ENCODE measurements around the gene MAGI1. TPM values are rescaled to one million over a fixed set of nuclear protein-coding genes. Genes with fewer than 3 reads are reported as not detected.

Gene MAGI1
- total and polyA plus RNA-seq, 4 donors = 9.9 to 88.1 (median 24.6) TPM

- Histone ChIP-seq H3K4me1 (ENCODE audit: control insufficient read depth in 5 of 5, insufficient read depth in 5 of 5, low read length in 5 of 5) (peaks cover 0 to 28% (median 0%) of the 10 kb centered on the region in 5 donors), H3K36me3 (ENCODE audit: control insufficient read depth in 4 of 4, insufficient read depth in 4 of 4, low read length in 4 of 4) (no peaks in the 10 kb centered on the region), H3K9me3 (ENCODE audit: control insufficient read depth in 4 of 4, insufficient read depth in 3 of 4, low read length in 3 of 4) (no peaks in the 10 kb centered on the region), H3K9ac (ENCODE audit: insufficient read depth in 1 of 2, low read length in 2 of 2) (no peak overlapping the region), H3K27me3 (ENCODE audit: control insufficient read depth in 3 of 3, insufficient read depth in 3 of 3, low read length in 2 of 3) (no peaks in the 10 kb centered on the region), H3K27ac (ENCODE audit: low read depth in 1 of 2, low read length in 1 of 2) (no peak overlapping the region), H3K4me3 (no peak overlapping the region)
- TF ChIP-seq CTCF (IDR thresholded peaks at IDR 0.05; ENCODE audit: control extremely low read depth, extremely low read depth) = no peak
- ATAC-seq (ENCODE audit: insufficient read depth, low FRiP score) (no peak), DNase-seq (no peak)
- 94 to 95% methylated on average over 6 of the region's 6 CpGs for WGBS, 2 donors
Measured at GRCh38 chr3:65532749-65533148, 506.0 kb downstream of the MAGI1 start.

GRCh38 chr3:65532215-65532614 is 506.5 kb downstream of the MAGI1 start:
- H3K27ac ChIP-seq (ENCODE audit: low read depth in 1 of 2, low read length in 1 of 2) = no peak overlapping the region
- 91 to 94% methylated on average over 4 of the region's 4 CpGs for WGBS, 2 donors
- no peak overlapping the region for H3K9ac ChIP-seq (ENCODE audit: insufficient read depth in 1 of 2, low read length in 2 of 2)
- no peak overlapping the region for H3K4me3 ChIP-seq
- no peak for DNase-seq
- no peak for ATAC-seq (ENCODE audit: insufficient read depth, low FRiP score)
- no peaks in the 10 kb centered on the region for H3K36me3 ChIP-seq (ENCODE audit: control insufficient read depth in 4 of 4, insufficient read depth in 4 of 4, low read length in 4 of 4)
- H3K4me1 ChIP-seq (ENCODE audit: control insufficient read depth in 5 of 5, insufficient read depth in 5 of 5, low read length in 5 of 5) = peaks cover 0 to 28% (median 0%) of the 10 kb centered on the region in 5 donors
- H3K27me3 ChIP-seq (ENCODE audit: control insufficient read depth in 3 of 3, insufficient read depth in 3 of 3, low read length in 2 of 3) = no peaks in the 10 kb centered on the region
- H3K9me3 ChIP-seq (ENCODE audit: control insufficient read depth in 4 of 4, insufficient read depth in 3 of 4, low read length in 3 of 4) = no peaks in the 10 kb centered on the region
- TF ChIP-seq CTCF (IDR thresholded peaks at IDR 0.05; ENCODE audit: control extremely low read depth, extremely low read depth) = no peak

GRCh38 chr3:65531499-65531898 is 507.2 kb downstream of the MAGI1 start:
- ATAC-seq (ENCODE audit: insufficient read depth, low FRiP score) (no peak), DNase-seq (no peak)
- Histone ChIP-seq H3K27ac (ENCODE audit: low read depth in 1 of 2, low read length in 1 of 2) (peak overlapping the region in 1 of 2 donors; percentile 23), H3K36me3 (ENCODE audit: control insufficient read depth in 4 of 4, insufficient read depth in 4 of 4, low read length in 4 of 4) (no peaks in the 10 kb centered on the region), H3K9me3 (ENCODE audit: control insufficient read depth in 4 of 4, insufficient read depth in 3 of 4, low read length in 3 of 4) (no peaks in the 10 kb centered on the region), H3K27me3 (ENCODE audit: control insufficient read depth in 3 of 3, insufficient read depth in 3 of 3, low read length in 2 of 3) (no peaks in the 10 kb centered on the region), H3K9ac (ENCODE audit: insufficient read depth in 1 of 2, low read length in 2 of 2) (no peak overlapping the region), H3K4me1 (ENCODE audit: control insufficient read depth in 5 of 5, insufficient read depth in 5 of 5, low read length in 5 of 5) (peaks cover 0 to 27% (median 0%) of the 10 kb centered on the region in 5 donors), H3K4me3 (no peak overlapping the region)
- no peak for TF ChIP-seq CTCF (IDR thresholded peaks at IDR 0.05; ENCODE audit: control extremely low read depth, extremely low read depth)
- 70 to 75% methylated on average over 1 of the region's 1 CpG for WGBS, 2 donors

- H3K9ac ChIP-seq (ENCODE audit: insufficient read depth in 1 of 2, low read length in 2 of 2) = no peak overlapping the region
- no peak for TF ChIP-seq CTCF (IDR thresholded peaks at IDR 0.05; ENCODE audit: control extremely low read depth, extremely low read depth)
- ATAC-seq (ENCODE audit: insufficient read depth, low FRiP score) (no peak), DNase-seq (peak in 1 of 3 donors; percentile 24)
- 85% methylated on average over 3 of the region's 3 CpGs for WGBS, 2 donors
- H3K9me3 ChIP-seq (ENCODE audit: control insufficient read depth in 4 of 4, insufficient read depth in 3 of 4, low read length in 3 of 4) = no peaks in the 10 kb centered on the region
- no peaks in the 10 kb centered on the region for H3K36me3 ChIP-seq (ENCODE audit: control insufficient read depth in 4 of 4, insufficient read depth in 4 of 4, low read length in 4 of 4)
- no peaks in the 10 kb centered on the region for H3K27me3 ChIP-seq (ENCODE audit: control insufficient read depth in 3 of 3, insufficient read depth in 3 of 3, low read length in 2 of 3)
- peaks cover 0 to 24% (median 0%) of the 10 kb centered on the region in 5 donors for H3K4me1 ChIP-seq (ENCODE audit: control insufficient read depth in 5 of 5, insufficient read depth in 5 of 5, low read length in 5 of 5)
- H3K27ac ChIP-seq (ENCODE audit: low read depth in 1 of 2, low read length in 1 of 2) = no peak overlapping the region
- H3K4me3 ChIP-seq = no peak overlapping the region
Measured at GRCh38 chr3:65526656-65527055, 512.1 kb downstream of the MAGI1 start.

All from lung (tissue), 12 donors.